Gastroesophageal sphincter (tissue), 3 donors: ENCODE results near the gene ZNF197.

Experiments
- EP300 ChIP-seq: sonication (generic); formaldehyde crosslinking; IDR thresholded peaks from one replicate; pipeline ENCODE4 v1.6.1; 2017; ENCODE audit warnings: antibody characterized with exemption, mild to moderate bottlenecking
- POLR2A ChIP-seq, 2 donors: fragments of 450-650 bp; IDR thresholded peaks; one replicate each; pipeline ENCODE4 v1.6.1; 2017; ENCODE audit warnings: antibody characterized with exemption in 2 of 2, mild to moderate bottlenecking in 2 of 2, moderate library complexity in 1 of 2
- TF ChIP-seq, protein P1 (sequence below), 4 experiments: fragments of 200-600 bp in 2 of 4; fragments of 450-650 bp in 2 of 4; sonication (generic) in 1 of 4; IDR thresholded peaks; one replicate each; pipeline ENCODE4 v1.5.1; 2017 to 2019; ENCODE audit warnings: antibody characterized with exemption in 4 of 4, mild to moderate bottlenecking in 2 of 4, moderate library complexity in 2 of 4

- TF ChIP-seq, protein P1, sequence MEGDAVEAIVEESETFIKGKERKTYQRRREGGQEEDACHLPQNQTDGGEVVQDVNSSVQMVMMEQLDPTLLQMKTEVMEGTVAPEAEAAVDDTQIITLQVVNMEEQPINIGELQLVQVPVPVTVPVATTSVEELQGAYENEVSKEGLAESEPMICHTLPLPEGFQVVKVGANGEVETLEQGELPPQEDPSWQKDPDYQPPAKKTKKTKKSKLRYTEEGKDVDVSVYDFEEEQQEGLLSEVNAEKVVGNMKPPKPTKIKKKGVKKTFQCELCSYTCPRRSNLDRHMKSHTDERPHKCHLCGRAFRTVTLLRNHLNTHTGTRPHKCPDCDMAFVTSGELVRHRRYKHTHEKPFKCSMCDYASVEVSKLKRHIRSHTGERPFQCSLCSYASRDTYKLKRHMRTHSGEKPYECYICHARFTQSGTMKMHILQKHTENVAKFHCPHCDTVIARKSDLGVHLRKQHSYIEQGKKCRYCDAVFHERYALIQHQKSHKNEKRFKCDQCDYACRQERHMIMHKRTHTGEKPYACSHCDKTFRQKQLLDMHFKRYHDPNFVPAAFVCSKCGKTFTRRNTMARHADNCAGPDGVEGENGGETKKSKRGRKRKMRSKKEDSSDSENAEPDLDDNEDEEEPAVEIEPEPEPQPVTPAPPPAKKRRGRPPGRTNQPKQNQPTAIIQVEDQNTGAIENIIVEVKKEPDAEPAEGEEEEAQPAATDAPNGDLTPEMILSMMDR (IDR thresholded peaks at IDR 0.05) = no peak
- TF ChIP-seq POLR2A (IDR thresholded peaks at IDR 0.05) (no peak), EP300 (no peak)
Measured at GRCh38 chr3:44682182-44682896, 57.5 kb downstream of the ZNF197 start.
